Measurements from ENCODE around the gene PTGDS. TPM values are rescaled to one million over a fixed set of nuclear protein-coding genes. Genes with fewer than 3 reads are reported as not detected.

PTGDS gene
- total RNA-seq, 1 donor from 2014 or later: 3.8 TPM

DNA sequence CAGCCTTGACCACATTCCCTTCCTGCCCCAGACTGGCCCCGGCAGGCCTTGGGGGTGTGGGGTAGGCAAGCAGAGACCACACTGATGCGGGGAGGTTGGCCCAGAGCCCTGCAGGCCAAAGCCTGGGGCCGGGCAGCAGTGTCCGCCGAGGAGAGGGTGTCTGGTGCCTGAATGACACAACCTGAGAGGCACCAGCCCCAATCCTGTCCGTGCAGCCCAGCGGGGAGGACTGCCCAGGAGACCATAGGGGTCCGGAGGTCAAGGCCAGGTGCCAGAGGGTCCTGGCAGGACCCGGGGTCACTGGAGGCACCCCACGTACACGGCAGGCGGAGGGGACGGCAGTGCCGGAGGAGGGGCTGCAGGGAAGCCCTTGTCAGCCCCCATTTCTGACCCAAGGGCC lies 5.6 kb upstream of the PTGDS start:
- H3K27me3 ChIP-seq (ENCODE audit: control insufficient read depth, insufficient read depth, low read length): peaks cover 2% of the 10 kb centered on the region
- DNase-seq (ENCODE audit: low read depth): no peak
- TF ChIP-seq, protein P1, sequence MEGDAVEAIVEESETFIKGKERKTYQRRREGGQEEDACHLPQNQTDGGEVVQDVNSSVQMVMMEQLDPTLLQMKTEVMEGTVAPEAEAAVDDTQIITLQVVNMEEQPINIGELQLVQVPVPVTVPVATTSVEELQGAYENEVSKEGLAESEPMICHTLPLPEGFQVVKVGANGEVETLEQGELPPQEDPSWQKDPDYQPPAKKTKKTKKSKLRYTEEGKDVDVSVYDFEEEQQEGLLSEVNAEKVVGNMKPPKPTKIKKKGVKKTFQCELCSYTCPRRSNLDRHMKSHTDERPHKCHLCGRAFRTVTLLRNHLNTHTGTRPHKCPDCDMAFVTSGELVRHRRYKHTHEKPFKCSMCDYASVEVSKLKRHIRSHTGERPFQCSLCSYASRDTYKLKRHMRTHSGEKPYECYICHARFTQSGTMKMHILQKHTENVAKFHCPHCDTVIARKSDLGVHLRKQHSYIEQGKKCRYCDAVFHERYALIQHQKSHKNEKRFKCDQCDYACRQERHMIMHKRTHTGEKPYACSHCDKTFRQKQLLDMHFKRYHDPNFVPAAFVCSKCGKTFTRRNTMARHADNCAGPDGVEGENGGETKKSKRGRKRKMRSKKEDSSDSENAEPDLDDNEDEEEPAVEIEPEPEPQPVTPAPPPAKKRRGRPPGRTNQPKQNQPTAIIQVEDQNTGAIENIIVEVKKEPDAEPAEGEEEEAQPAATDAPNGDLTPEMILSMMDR (IDR thresholded peaks at IDR 0.05; ENCODE audit: insufficient read depth, low read length, poor library complexity, severe bottlenecking): no peak
- H3K4me3 ChIP-seq (ENCODE audit: low read depth, low read length): no peak overlapping the region
- no peaks in the 10 kb centered on the region for H3K36me3 ChIP-seq (ENCODE audit: control insufficient read depth, insufficient read depth, low read length)

GRCh38 chr9:136972335-136972734 lies 5.0 kb upstream of the PTGDS start:
- Histone ChIP-seq H3K27me3 (ENCODE audit: control insufficient read depth, insufficient read depth, low read length) (peaks cover 2% of the 10 kb centered on the region), H3K4me3 (ENCODE audit: low read depth, low read length) (no peak overlapping the region), H3K36me3 (ENCODE audit: control insufficient read depth, insufficient read depth, low read length) (no peaks in the 10 kb centered on the region)
- no peak for DNase-seq (ENCODE audit: low read depth)
- TF ChIP-seq, protein P1 (IDR thresholded peaks at IDR 0.05; ENCODE audit: insufficient read depth, low read length, poor library complexity, severe bottlenecking): no peak

- H3K36me3 ChIP-seq (ENCODE audit: control insufficient read depth, insufficient read depth, low read length): no peaks in the 10 kb centered on the region
- peaks cover 2% of the 10 kb centered on the region for H3K27me3 ChIP-seq (ENCODE audit: control insufficient read depth, insufficient read depth, low read length)
- no peak for DNase-seq (ENCODE audit: low read depth)
- H3K4me3 ChIP-seq (ENCODE audit: low read depth, low read length): no peak overlapping the region
- TF ChIP-seq, protein P1 (IDR thresholded peaks at IDR 0.05; ENCODE audit: insufficient read depth, low read length, poor library complexity, severe bottlenecking): no peak
These were observed 4.6 kb upstream of the PTGDS start for GRCh38 chr9:136972743-136973142.

GRCh38 chr9:136973618-136974617 lies 3.4 kb upstream of the PTGDS start:
- Histone ChIP-seq H3K27me3 (ENCODE audit: control insufficient read depth, insufficient read depth, low read length) (peaks cover 2% of the 10 kb centered on the region), H3K36me3 (ENCODE audit: control insufficient read depth, insufficient read depth, low read length) (no peaks in the 10 kb centered on the region), H3K4me3 (ENCODE audit: low read depth, low read length) (no peak overlapping the region)
- DNase-seq (ENCODE audit: low read depth): no peak
- TF ChIP-seq, protein P1 (IDR thresholded peaks at IDR 0.05; ENCODE audit: insufficient read depth, low read length, poor library complexity, severe bottlenecking): no peak

GRCh38 chr9:136974817-136975535 lies 2.3 kb upstream of the PTGDS start:
- Histone ChIP-seq H3K4me3 (ENCODE audit: low read depth, low read length) (no peak overlapping the region), H3K27me3 (ENCODE audit: control insufficient read depth, insufficient read depth, low read length) (peaks cover 2% of the 10 kb centered on the region), H3K36me3 (ENCODE audit: control insufficient read depth, insufficient read depth, low read length) (no peaks in the 10 kb centered on the region)
- no peak for DNase-seq (ENCODE audit: low read depth)
- TF ChIP-seq, protein P1 (IDR thresholded peaks at IDR 0.05; ENCODE audit: insufficient read depth, low read length, poor library complexity, severe bottlenecking): no peak
